HepG2 (cell line): ENCODE results near the gene SLC7A10. TPM values are rescaled to one million over a fixed set of nuclear protein-coding genes. Genes with fewer than 3 reads are reported as not detected.
A peak's percentile ranks its signal among the peaks of the same experiment; 100 is the strongest.

Experiments used
- AGO2 ChIP-seq: fragments of 200-400 bp; formaldehyde crosslinking; optimal IDR thresholded peaks from 2 replicates; pipeline ENCODE3; 2017; ENCODE audit warnings: mild to moderate bottlenecking, low read depth, low read length, moderate library complexity
- ERF ChIP-seq: IDR thresholded peaks from 2 replicates; pipeline ENCODE4 v1.6.1; 2018; ENCODE audit warnings: missing biosample characterization, missing genetic modification reagents
- EZH2 ChIP-seq: conservative IDR thresholded peaks from 2 replicates; pipeline ENCODE4 v1.6.1; 2012; ENCODE audit warnings: mild to moderate bottlenecking, low read depth, low read length, moderate library complexity
- FLYWCH1 ChIP-seq: sonication (generic); formaldehyde crosslinking; IDR thresholded peaks from 2 replicates; pipeline ENCODE4 v1.8.1; 2023; ENCODE audit warnings: mild to moderate bottlenecking, missing genetic modification reagents
- FOXA1 ChIP-seq, 2 experiments: fragments of 450-650 bp in 1 of 2; sonication (generic) in 1 of 2; formaldehyde crosslinking in 1 of 2; IDR thresholded peaks; 2 replicates each; pipeline versions ENCODE4 v1.4.0 to v1.6.1; 2016 to 2020; ENCODE audit warnings: missing genetic modification reagents in 1 of 2
- FOXP1 ChIP-seq, 2 experiments: fragments of 450-650 bp in 1 of 2; IDR thresholded peaks; 2 replicates each; pipeline ENCODE4 v1.6.1; 2017 to 2018; ENCODE audit warnings: antibody characterized with exemption in 1 of 2
- HMGXB3 ChIP-seq: sonication (generic); formaldehyde crosslinking; IDR thresholded peaks from 2 replicates; pipeline ENCODE4 v1.4.0; 2020; ENCODE audit warnings: missing genetic modification reagents, borderline replicate concordance
- SOX13 ChIP-seq, 3 experiments: fragments of 450-650 bp in 1 of 3; sonication (generic) in 1 of 3; formaldehyde crosslinking in 1 of 3; IDR thresholded peaks in 2 of 3; conservative IDR thresholded peaks in 1 of 3; 2 replicates each; pipeline versions ENCODE4 v1.5.0 to v1.6.1; 2016 to 2020; ENCODE audit warnings: antibody characterized with exemption in 1 of 3, mild to moderate bottlenecking in 1 of 3, missing compliant biosample characterization in 1 of 3, missing genetic modification reagents in 1 of 3, moderate library complexity in 1 of 3
- TEAD3 ChIP-seq: optimal IDR thresholded peaks from 2 replicates; pipeline ENCODE3; 2016; ENCODE audit warnings: borderline replicate concordance
- ZEB1 ChIP-seq: IDR thresholded peaks from 2 replicates; pipeline ENCODE4 v1.6.1; 2012; ENCODE audit warnings: mild to moderate bottlenecking, low read depth, inconsistent platforms; ENCODE audit not compliant: insufficient replicate concordance
- ZMAT3 ChIP-seq: sonication (generic); formaldehyde crosslinking; conservative IDR thresholded peaks from 2 replicates; pipeline ENCODE4 v1.7.0; 2021; ENCODE audit warnings: missing genetic modification reagents
- ZNF124 ChIP-seq: sonication (generic); formaldehyde crosslinking; IDR thresholded peaks from 2 replicates; pipeline ENCODE4 v1.4.0; 2020; ENCODE audit warnings: missing genetic modification reagents
- ZNF263 ChIP-seq: sonication (generic); formaldehyde crosslinking; IDR thresholded peaks from 2 replicates; pipeline ENCODE4 v1.4.0; 2020; ENCODE audit warnings: missing genetic modification reagents
- ZNF281 ChIP-seq: sonication (generic); formaldehyde crosslinking; IDR thresholded peaks from 2 replicates; pipeline ENCODE4 v1.4.0; 2020; ENCODE audit warnings: missing genetic modification reagents, borderline replicate concordance
- ZNF331 ChIP-seq: sonication (generic); formaldehyde crosslinking; IDR thresholded peaks from 2 replicates; pipeline ENCODE4 v1.4.0; 2020; ENCODE audit warnings: missing genetic modification reagents
- ZNF562 ChIP-seq: sonication (generic); formaldehyde crosslinking; IDR thresholded peaks from 2 replicates; pipeline ENCODE4 v1.8.0; 2022; ENCODE audit warnings: missing genetic modification reagents, borderline replicate concordance
- polyA plus RNA-seq, 8 experiments: library from polyadenylated mRNA; depleted of rRNA in 3 of 8; stranded (reverse) in 7 of 8; unstranded in 1 of 8; fragments of >200 nt; fragmentation: Illumina TruSeq in 4 of 8; extraction: Trizol in 4 of 8; gene quantifications; 2 replicates each; pipeline versions ENCODE4 v1.2.1 to v1.2.3, GENCODE V29; 2011 to 2016; ENCODE audit warnings: low read depth in 4 of 8, missing spikeins in 1 of 8, mixed read lengths in 1 of 8; ENCODE audit not compliant: insufficient read depth in 1 of 8
- total RNA-seq, 5 experiments: library from RNA; depleted of rRNA; stranded (reverse); fragments of >200 nt; fragmentation: Illumina TruSeq; extraction: Trizol; gene quantifications; 2 replicates each; pipeline ENCODE4 v1.2.3, GENCODE V29; 2016; ENCODE audit warnings: low read depth in 1 of 5
- TF ChIP-seq, protein P1 (sequence below): sonication (generic); formaldehyde crosslinking; IDR thresholded peaks from 2 replicates; pipeline ENCODE4 v1.4.0; 2020; ENCODE audit warnings: mild to moderate bottlenecking, missing genetic modification reagents

SLC7A10 gene
- total and polyA plus RNA-seq, 2 of the 13 experiments (the other 11 are each of a cell fraction or from before 2014, with no cell fraction given) = 1.1 to 2.2 TPM

GRCh38 chr19:33176670-33177416 is 48.8 kb downstream of the SLC7A10 start (continued):
- TF ChIP-seq ZNF281 (CRISPR knock-in tag) (no peak), ZMAT3 (no peak), FLYWCH1 (CRISPR knock-in tag) (no peak), ZEB1 (no peak), AGO2 (peak; percentile 69), ZNF562 (CRISPR knock-in tag) (no peak), TEAD3 (CRISPR knock-in tag) (peak; percentile 20), ZNF124 (CRISPR knock-in tag) (peak; percentile 89; the same call in 1 of the 2 replicates), FOXP1 (IDR thresholded peaks at IDR 0.05) (0 out of 2 replicates have a peak, but pooled peaks have one; percentile 22), FOXP1 (CRISPR knock-in tag; IDR thresholded peaks at IDR 0.05) (peak; percentile 26), ZNF331 (CRISPR knock-in tag) (peak; percentile 79), FOXA1 (IDR thresholded peaks at IDR 0.05) (no peak), FOXA1 (CRISPR knock-in tag; IDR thresholded peaks at IDR 0.05) (peak; percentile 38), EZH2 (no peak), ZNF263 (CRISPR knock-in tag) (peak; percentile 7; the same call in 1 of the 2 replicates), ERF (CRISPR knock-in tag) (peak; percentile 78), SOX13 (IDR thresholded peaks at IDR 0.05) (no peak), SOX13 (CRISPR knock-in tag; conservative IDR thresholded peaks at IDR 0.05 in 1 of 2, IDR thresholded peaks at IDR 0.05 in 1 of 2) (no peak), HMGXB3 (CRISPR knock-in tag) (peak; percentile 76)
- TF ChIP-seq, protein P1, sequence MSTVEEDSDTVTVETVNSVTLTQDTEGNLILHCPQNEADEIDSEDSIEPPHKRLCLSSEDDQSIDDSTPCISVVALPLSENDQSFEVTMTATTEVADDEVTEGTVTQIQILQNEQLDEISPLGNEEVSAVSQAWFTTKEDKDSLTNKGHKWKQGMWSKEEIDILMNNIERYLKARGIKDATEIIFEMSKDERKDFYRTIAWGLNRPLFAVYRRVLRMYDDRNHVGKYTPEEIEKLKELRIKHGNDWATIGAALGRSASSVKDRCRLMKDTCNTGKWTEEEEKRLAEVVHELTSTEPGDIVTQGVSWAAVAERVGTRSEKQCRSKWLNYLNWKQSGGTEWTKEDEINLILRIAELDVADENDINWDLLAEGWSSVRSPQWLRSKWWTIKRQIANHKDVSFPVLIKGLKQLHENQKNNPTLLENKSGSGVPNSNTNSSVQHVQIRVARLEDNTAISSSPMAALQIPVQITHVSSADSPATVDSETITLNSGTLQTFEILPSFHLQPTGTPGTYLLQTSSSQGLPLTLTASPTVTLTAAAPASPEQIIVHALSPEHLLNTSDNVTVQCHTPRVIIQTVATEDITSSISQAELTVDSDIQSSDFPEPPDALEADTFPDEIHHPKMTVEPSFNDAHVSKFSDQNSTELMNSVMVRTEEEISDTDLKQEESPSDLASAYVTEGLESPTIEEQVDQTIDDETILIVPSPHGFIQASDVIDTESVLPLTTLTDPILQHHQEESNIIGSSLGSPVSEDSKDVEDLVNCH (CRISPR knock-in tag) = no peak
